ENCODE results near the gene RIC8A. TPM values are rescaled to one million over a fixed set of nuclear protein-coding genes. Genes with fewer than 3 reads are reported as not detected.
A peak's percentile ranks its signal among the peaks of the same experiment; 100 is the strongest.

RIC8A gene
- total RNA-seq, 1 donor from 2014 or later = 102 TPM

DNA sequence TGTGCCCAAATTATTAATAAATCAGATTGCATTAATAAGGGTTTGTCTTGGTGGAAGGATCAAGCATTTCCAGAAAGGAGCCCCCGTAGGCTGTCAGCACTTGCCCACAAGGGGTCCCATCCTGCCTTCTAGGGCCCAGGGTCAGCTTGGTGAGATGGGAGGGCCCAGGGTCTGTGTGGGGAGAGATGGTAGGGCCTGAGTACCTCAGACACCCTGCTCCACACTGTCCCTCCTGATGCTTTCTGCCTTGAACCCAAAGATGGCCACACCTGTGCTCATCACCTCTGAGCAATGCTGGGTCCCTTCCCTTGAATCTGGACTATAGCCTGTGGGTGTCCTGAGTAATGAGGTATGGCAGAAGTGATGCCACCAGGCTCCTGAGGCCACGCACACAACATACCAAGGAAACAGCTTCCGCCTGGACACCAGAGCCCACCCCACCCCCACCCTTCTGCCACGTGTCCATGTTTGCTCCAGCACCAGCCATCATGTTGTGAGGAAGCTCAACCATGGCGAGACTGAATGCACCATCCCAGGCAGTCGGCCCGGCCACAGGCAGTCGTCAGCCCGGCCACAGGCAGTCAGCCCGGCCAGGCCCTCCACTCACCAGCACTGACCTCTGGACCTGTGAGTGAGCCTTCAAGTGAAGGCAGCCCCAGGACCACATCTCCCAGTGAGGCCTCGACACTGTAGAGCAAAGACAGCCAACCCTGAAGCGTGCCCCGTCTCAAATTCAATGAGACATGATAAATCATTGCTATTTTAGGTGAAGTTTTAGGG is 7.1 kb upstream of the RIC8A start:
- no peak overlapping the region for H3K4me3 ChIP-seq
- H3K9me3 ChIP-seq = no peaks in the 10 kb centered on the region
- TF ChIP-seq, protein P1, sequence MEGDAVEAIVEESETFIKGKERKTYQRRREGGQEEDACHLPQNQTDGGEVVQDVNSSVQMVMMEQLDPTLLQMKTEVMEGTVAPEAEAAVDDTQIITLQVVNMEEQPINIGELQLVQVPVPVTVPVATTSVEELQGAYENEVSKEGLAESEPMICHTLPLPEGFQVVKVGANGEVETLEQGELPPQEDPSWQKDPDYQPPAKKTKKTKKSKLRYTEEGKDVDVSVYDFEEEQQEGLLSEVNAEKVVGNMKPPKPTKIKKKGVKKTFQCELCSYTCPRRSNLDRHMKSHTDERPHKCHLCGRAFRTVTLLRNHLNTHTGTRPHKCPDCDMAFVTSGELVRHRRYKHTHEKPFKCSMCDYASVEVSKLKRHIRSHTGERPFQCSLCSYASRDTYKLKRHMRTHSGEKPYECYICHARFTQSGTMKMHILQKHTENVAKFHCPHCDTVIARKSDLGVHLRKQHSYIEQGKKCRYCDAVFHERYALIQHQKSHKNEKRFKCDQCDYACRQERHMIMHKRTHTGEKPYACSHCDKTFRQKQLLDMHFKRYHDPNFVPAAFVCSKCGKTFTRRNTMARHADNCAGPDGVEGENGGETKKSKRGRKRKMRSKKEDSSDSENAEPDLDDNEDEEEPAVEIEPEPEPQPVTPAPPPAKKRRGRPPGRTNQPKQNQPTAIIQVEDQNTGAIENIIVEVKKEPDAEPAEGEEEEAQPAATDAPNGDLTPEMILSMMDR (IDR thresholded peaks at IDR 0.05) = no peak
- intact Hi-C loops (cut with DNase I) = no loop called here
- DNase-seq (ENCODE audit: low spot score in 2 of 2) = peak in 1 of 2 donors; percentile 57
- H3K27me3 ChIP-seq = no peaks in the 10 kb centered on the region
- peaks cover under 1 to 15% of the 10 kb centered on the region in 2 donors for H3K4me1 ChIP-seq
- no peak overlapping the region for H3K27ac ChIP-seq
- H3K36me3 ChIP-seq = peaks cover 10 to 48% of the 10 kb centered on the region in 2 donors

DNA sequence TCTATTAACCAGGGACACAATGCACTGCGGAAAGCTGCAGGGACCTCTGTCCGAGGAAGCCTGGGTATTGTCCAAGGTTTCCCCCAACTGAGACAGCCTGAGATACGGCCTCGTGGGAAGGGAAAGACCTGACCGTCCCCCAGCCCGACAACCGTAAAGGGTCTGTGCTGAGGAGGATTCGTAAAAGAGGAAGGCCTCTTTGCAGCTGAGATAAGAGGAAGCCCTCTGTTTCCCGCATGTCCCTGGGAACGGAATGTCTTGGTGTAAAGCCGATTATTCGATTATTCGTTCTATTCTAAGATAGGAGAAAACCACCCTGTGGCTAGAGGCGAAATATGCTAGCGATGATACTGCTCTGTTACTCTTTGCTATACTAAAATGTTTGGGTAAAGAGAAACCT is 5.5 kb upstream of the RIC8A start:
- no peak overlapping the region for H3K27ac ChIP-seq
- H3K27me3 ChIP-seq = no peaks in the 10 kb centered on the region
- intact Hi-C loops (cut with DNase I) = no loop called here
- H3K4me3 ChIP-seq = no peak overlapping the region
- H3K9me3 ChIP-seq = no peaks in the 10 kb centered on the region
- peaks cover 7 to 25% of the 10 kb centered on the region in 2 donors for H3K4me1 ChIP-seq
- peak in 1 of 2 donors; percentile 37 for DNase-seq (ENCODE audit: low spot score in 2 of 2)
- H3K36me3 ChIP-seq = peaks cover 11 to 50% of the 10 kb centered on the region in 2 donors
- TF ChIP-seq, protein P1 (IDR thresholded peaks at IDR 0.05) = no peak

DNA sequence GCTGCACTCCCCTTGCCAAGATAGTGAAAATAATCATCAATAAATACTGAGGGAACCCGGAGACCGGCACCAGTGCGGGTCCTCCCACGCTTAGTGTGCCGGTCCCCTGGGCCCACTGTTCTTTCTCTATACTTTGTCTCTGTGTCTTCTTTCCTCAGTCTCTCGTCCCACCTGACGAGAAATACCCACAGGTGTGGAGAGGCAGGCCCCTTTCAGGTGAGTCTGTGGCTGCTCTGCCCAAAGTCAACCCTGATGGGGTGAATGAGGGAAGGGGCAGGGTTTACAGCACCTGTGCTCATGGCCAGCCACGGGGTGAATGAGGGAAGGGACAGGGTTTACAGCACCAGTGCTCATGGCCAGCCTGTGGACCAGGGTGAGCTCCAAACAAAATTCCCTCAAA is 5.0 kb upstream of the RIC8A start:
- H3K4me1 ChIP-seq = peaks cover 7 to 25% of the 10 kb centered on the region in 2 donors
- DNase-seq (ENCODE audit: low spot score in 2 of 2) = peak in 1 of 2 donors; percentile 41
- H3K9me3 ChIP-seq = no peaks in the 10 kb centered on the region
- H3K36me3 ChIP-seq = peaks cover 11 to 50% of the 10 kb centered on the region in 2 donors
- no peaks in the 10 kb centered on the region for H3K27me3 ChIP-seq
- TF ChIP-seq, protein P1 (IDR thresholded peaks at IDR 0.05) = no peak
- H3K4me3 ChIP-seq = no peak overlapping the region
- no peak overlapping the region for H3K27ac ChIP-seq
- intact Hi-C loops (cut with DNase I) = no loop called here

DNA sequence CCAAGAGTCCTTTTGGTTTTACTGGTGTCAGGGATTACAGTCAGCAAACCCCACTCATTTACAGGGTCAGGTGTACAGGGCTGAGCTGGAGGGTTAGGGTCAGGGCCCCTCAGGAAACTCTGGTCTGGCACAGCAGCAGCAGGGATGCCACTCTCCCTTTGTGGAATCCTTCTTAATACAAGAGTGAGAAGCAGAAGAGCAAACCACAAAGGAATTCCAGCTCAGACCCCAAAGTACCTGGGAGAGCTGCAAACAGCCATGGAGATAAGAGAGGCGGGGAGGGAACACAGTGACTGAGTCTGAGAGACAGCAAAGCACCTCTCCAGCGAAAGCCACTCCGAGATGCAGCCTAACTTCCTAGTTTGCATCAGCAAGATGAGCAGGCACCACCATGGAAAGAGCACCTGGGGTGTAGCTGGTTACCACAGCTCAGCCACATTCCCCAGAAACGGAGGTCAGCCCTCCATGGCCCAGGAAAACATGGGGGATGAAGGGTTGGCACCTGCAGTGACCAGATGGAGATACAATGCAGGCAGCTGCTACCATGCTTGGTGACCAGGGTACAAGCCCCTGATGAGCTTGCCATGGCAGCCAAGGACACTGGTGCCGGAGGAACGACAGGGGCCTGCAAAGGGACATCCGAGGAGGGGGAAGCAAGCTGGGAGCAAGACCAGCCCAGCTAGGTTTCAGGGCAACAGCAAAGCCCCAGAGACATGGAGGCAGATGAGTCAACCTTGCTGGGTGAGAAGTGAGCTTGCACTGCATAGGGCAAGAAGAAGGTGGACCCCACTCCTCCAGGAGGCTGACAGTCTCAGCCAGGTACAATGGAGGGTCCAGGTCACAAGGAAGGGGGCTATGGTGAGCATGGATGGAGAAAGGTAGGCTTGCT is 4.2 kb upstream of the RIC8A start:
- H3K9me3 ChIP-seq = no peaks in the 10 kb centered on the region
- H3K4me3 ChIP-seq = no peak overlapping the region
- peaks cover 7 to 25% of the 10 kb centered on the region in 2 donors for H3K4me1 ChIP-seq
- DNase-seq (ENCODE audit: low spot score in 2 of 2) = peak in 1 of 2 donors; percentile 58
- H3K27ac ChIP-seq = no peak overlapping the region
- TF ChIP-seq, protein P1 (IDR thresholded peaks at IDR 0.05) = no peak
- intact Hi-C loops (cut with DNase I) = no loop called here
- peaks cover 11 to 50% of the 10 kb centered on the region in 2 donors for H3K36me3 ChIP-seq
- no peaks in the 10 kb centered on the region for H3K27me3 ChIP-seq

DNA sequence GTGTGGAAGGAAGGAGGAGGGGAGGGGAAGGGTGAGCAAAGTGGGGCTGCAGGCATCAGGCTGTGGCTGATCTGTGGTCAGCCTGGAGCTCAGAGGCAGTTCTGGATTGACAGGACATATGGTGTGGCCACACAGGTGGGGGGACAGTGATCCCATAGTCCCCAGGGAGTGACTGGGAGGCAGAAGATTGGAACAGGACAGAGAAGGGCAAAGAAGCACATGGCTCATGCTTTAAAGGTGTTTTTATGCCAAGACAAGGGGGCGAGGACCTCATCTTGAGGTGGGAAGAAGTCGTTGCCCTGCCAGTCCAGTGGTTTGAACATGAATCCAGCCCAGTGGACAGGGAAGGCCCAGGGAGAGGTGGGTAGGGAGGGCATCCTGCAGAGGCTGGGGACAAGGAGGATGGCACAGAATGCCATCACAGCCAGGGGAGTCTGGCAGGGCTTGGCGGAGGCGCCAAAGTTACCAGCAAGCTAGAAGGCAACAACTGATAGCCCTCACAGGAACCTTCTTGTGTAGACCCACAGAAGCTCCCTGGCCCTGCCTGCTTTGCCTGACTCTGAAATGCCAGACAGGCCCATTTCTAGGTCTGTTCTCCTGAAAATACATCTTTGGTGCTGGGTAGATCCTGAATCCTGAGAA is 3.4 kb upstream of the RIC8A start:
- peaks cover 7 to 25% of the 10 kb centered on the region in 2 donors for H3K4me1 ChIP-seq
- intact Hi-C loops (cut with DNase I) = no loop called here
- H3K36me3 ChIP-seq = peaks cover 11 to 50% of the 10 kb centered on the region in 2 donors
- TF ChIP-seq, protein P1 (IDR thresholded peaks at IDR 0.05) = no peak
- no peak overlapping the region for H3K27ac ChIP-seq
- H3K27me3 ChIP-seq = no peaks in the 10 kb centered on the region
- DNase-seq (ENCODE audit: low spot score in 2 of 2) = peak in 1 of 2 donors; percentile 61
- H3K9me3 ChIP-seq = no peaks in the 10 kb centered on the region
- no peak overlapping the region for H3K4me3 ChIP-seq

Data from ascending aorta (tissue), 2 donors.